Measurements from ENCODE around the gene FAM229B. TPM values are rescaled to one million over a fixed set of nuclear protein-coding genes. Genes with fewer than 3 reads are reported as not detected.
A peak's percentile ranks its signal among the peaks of the same experiment; 100 is the strongest.

FAM229B gene
- total RNA-seq: 10.1 and 10.6 TPM in 2 replicates
- 9.0 and 9.1 TPM in 2 replicates for polyA plus RNA-seq
- 13.0 and 14.5 TPM in 2 replicates for polyA plus RNA-seq (2011; cell fraction: cytosol; rRNA removed)
- 5.2 and 7.7 TPM in 2 replicates for polyA plus RNA-seq (2011; cell fraction: nucleus; rRNA removed)
- 14.9 and 22.9 TPM in 2 replicates for polyA plus RNA-seq (2012)
- polyA minus RNA-seq: 3.9 and 8.3 TPM in 2 replicates
- polyA minus RNA-seq (2011; cell fraction: cytosol; rRNA and poly(A)+ RNA removed): 2.4 TPM
- polyA minus RNA-seq (2011; cell fraction: nucleus; rRNA and poly(A)+ RNA removed): 0.72 TPM in 2 replicates
- Bru-seq, nascent RNA: percentile 44 among the genes with signal in this experiment
- BruChase-seq, experiment 1, labeled RNA remaining after a 6-hour chase: percentile 39 among the genes with signal in this experiment
- percentile 32 among the genes with signal in this experiment for BruChase-seq, experiment 2, labeled RNA remaining after a 2-hour chase
- long read RNA-seq, transcript FAM229B-201 (4 exons, 2,543 nt): major isoform, 33 of 45 reads
- long read RNA-seq, partial matches to known transcripts: 0 of 45 reads
- long read RNA-seq, other reads (novel, unspliced or antisense): 12 of 45 reads

- no TSS peak for BruUV-seq (replicated peaks)
- dilution Hi-C loops (cut with MboI; ENCODE audit: extremely low pct_ligation_motif_present, low sequenced_read_pairs) (no loop called here), intact Hi-C loops (cut with micrococcal nuclease) (loop anchor here (1.0 to 5.0 kb wide), 2 partner anchors 243 to 285 kb away; no protein-coding TSS in a partner anchor)
- no peaks in the 10 kb centered on the region for H3K36me3 ChIP-seq (ENCODE audit: control insufficient read depth in 2 of 2, extremely low read depth in 1 of 2, insufficient read depth in 2 of 2, low read length in 2 of 2)
- peak within 1 kb of the TSS; percentile 79 for H3K9ac ChIP-seq (replicated peaks; ENCODE audit: extremely low read depth, insufficient read depth, low read length)
- FAIRE-seq: peak; percentile 97
- peaks cover 8% of the 10 kb centered on the region for H3K4me1 ChIP-seq (ENCODE audit: control insufficient read depth, extremely low read depth, insufficient read depth, low read length)
- peak within 1 kb of the TSS; percentile 96 for H3K4me2 ChIP-seq (ENCODE audit: insufficient read depth, low read length)
- no peaks in the 10 kb centered on the region for H3K27me3 ChIP-seq (ENCODE audit: control insufficient read depth in 2 of 2, insufficient read depth in 2 of 2, low read length in 2 of 2)
- H3K9me1 ChIP-seq (replicated peaks; ENCODE audit: control insufficient read depth, extremely low read depth, insufficient read depth, low read length): no peaks in the 10 kb centered on the region
- H2AFZ ChIP-seq (ENCODE audit: low read depth, low read length): peak within 1 kb of the TSS; percentile 94
- peaks cover 1% of the 10 kb centered on the region for H3K79me2 ChIP-seq (ENCODE audit: control insufficient read depth, insufficient read depth, low read length)
- peak within 1 kb of the TSS; percentile 78 to 97 (median 78) for H3K4me3 ChIP-seq (replicated peaks in 1 of 3; ENCODE audit: insufficient read depth in 1 of 3, low read depth in 1 of 3, low read length in 3 of 3)
- ChIA-PET POLR2A (no interaction called here), CTCF (interaction anchor here (0.7 to 2.3 kb wide), 11 partner anchors 11 to 1849 kb away, joined by 3 to 12 read pairs (median 3); no protein-coding TSS in a partner anchor)
- TF ChIP-seq POLR2A (IDR thresholded peaks at IDR 0.05; ENCODE audit: low read depth, low read length) (peak; percentile 90), FOS (IDR thresholded peaks at IDR 0.05; ENCODE audit: borderline replicate concordance, insufficient read depth, low read length) (no peak), POLR2AphosphoS5 (IDR thresholded peaks at IDR 0.05; ENCODE audit: insufficient read depth, low read depth, low read length) (peak; percentile 79)
- no peaks in the 10 kb centered on the region for H4K20me1 ChIP-seq (replicated peaks; ENCODE audit: control insufficient read depth, extremely low read depth, insufficient read depth, low read length)
- DNase-seq (ENCODE audit: low read depth, low spot score): peak; percentile 97
- H3K27ac ChIP-seq (ENCODE audit: insufficient read depth, low read depth, low read length): peak within 1 kb of the TSS; percentile 49
- no peaks in the 10 kb centered on the region for H3K9me3 ChIP-seq (replicated peaks; ENCODE audit: control insufficient read depth, insufficient read depth, low read length)
These were observed at the start of gene FAM229B, which contains the start of gene TUBE1 for GRCh38 chr6:112087136-112087911. Gene FAM229B (plus strand): TSS chr6:112087591. CDS start chr6:112099284, 11,693 bp downstream. Gene TUBE1 (minus strand): TSS chr6:112087482. CDS start chr6:112087434, 48 bp downstream.

- H3K4me1 ChIP-seq (ENCODE audit: control insufficient read depth, extremely low read depth, insufficient read depth, low read length): peaks cover 46% of the 10 kb centered on the region
These were observed 49.6 kb upstream of the FAM229B start for GRCh38 chr6:112037783-112038216.

More at GRCh38 chr6:112037783-112038216, 49.6 kb upstream of the FAM229B start:
- Histone ChIP-seq H3K36me3 (ENCODE audit: control insufficient read depth in 2 of 2, extremely low read depth in 1 of 2, insufficient read depth in 2 of 2, low read length in 2 of 2) (no peaks in the 10 kb centered on the region), H3K9me3 (replicated peaks; ENCODE audit: control insufficient read depth, insufficient read depth, low read length) (no peaks in the 10 kb centered on the region), H3K4me3 (replicated peaks in 1 of 3; ENCODE audit: insufficient read depth in 1 of 3, low read depth in 1 of 3, low read length in 3 of 3) (no peak overlapping the region), H3K27me3 (ENCODE audit: control insufficient read depth in 2 of 2, insufficient read depth in 2 of 2, low read length in 2 of 2) (no peaks in the 10 kb centered on the region), H3K4me2 (ENCODE audit: insufficient read depth, low read length) (peak overlapping the region; percentile 60), H3K9ac (replicated peaks; ENCODE audit: extremely low read depth, insufficient read depth, low read length) (peak overlapping the region; percentile 53), H3K9me1 (replicated peaks; ENCODE audit: control insufficient read depth, extremely low read depth, insufficient read depth, low read length) (no peaks in the 10 kb centered on the region), H2AFZ (ENCODE audit: low read depth, low read length) (peak overlapping the region; percentile 2), H4K20me1 (replicated peaks; ENCODE audit: control insufficient read depth, extremely low read depth, insufficient read depth, low read length) (no peaks in the 10 kb centered on the region), H3K27ac (ENCODE audit: insufficient read depth, low read depth, low read length) (peak overlapping the region; percentile 87), H3K79me2 (ENCODE audit: control insufficient read depth, insufficient read depth, low read length) (no peaks in the 10 kb centered on the region)
- no peak for TF ChIP-seq MYC (IDR thresholded peaks at IDR 0.05; ENCODE audit: low read depth, low read length)
- no peak for TF ChIP-seq POLR2A (IDR thresholded peaks at IDR 0.05; ENCODE audit: low read depth, low read length)
- TF ChIP-seq POLR2AphosphoS5 (IDR thresholded peaks at IDR 0.05; ENCODE audit: insufficient read depth, low read depth, low read length): peak; percentile 70
- peak; percentile 86 for TF ChIP-seq FOS (IDR thresholded peaks at IDR 0.05; ENCODE audit: borderline replicate concordance, insufficient read depth, low read length)
- TF ChIP-seq GATA2 (IDR thresholded peaks at IDR 0.05; ENCODE audit: insufficient read depth, insufficient read length, low read depth, low read length): peak; percentile 50
- no peak for TF ChIP-seq CTCF (IDR thresholded peaks at IDR 0.05; ENCODE audit: extremely low read depth in 1 of 2, insufficient read depth in 1 of 2, low read depth in 1 of 2, low read length in 2 of 2)
- TF ChIP-seq JUN (IDR thresholded peaks at IDR 0.05; ENCODE audit: borderline replicate concordance, insufficient read depth, insufficient read length, low read depth): peak; percentile 84
- DNase-seq (ENCODE audit: low read depth, low spot score): peak; percentile 91
- ChIA-PET POLR2A (interaction anchor here (0.7 kb wide), 1 partner anchor 29 kb away, joined by 3 read pairs; no protein-coding TSS in a partner anchor), CTCF (interaction anchor here (0.8 to 2.0 kb wide), 9 partner anchors 17 to 389 kb away, joined by 3 to 13 read pairs (median 3); no protein-coding TSS in a partner anchor)
- dilution Hi-C loops (cut with MboI; ENCODE audit: extremely low pct_ligation_motif_present, low sequenced_read_pairs) (no loop called here), intact Hi-C loops (cut with micrococcal nuclease) (no loop called here)
- no TSS peak for BruUV-seq (replicated peaks)
- FAIRE-seq: peak; percentile 96
